B cell (primary cell): Measurements from ENCODE around the gene DDO. TPM values are rescaled to one million over a fixed set of nuclear protein-coding genes. Genes with fewer than 3 reads are reported as not detected.
"Not testable (repeated sequence)": the region's sequence is repeated elsewhere in the genome, so short reads cannot be mapped to it uniquely, and the experiment has no call there.

Experiments
- ATAC-seq: fragments of 200-7000 bp; cut with Tn5 transposase; one replicate; pipeline ENCODE4 v1.10.0; 2021; ENCODE audit warnings: low read depth, mild to moderate bottlenecking, moderate number of reproducible peaks, moderate library complexity
- CTCF ChIA-PET: fragments of 350-600 bp; sonication (Branson Sonifier 250); formaldehyde crosslinking; loops from one replicate; lab custom pipeline; 2021; ENCODE audit warnings: antibody characterized with exemption, inconsistent platforms; lab: Charles Lee
- POLR2A ChIA-PET: fragments of 350-600 bp; sonication (Branson Sonifier 250); formaldehyde crosslinking; loops from one replicate; lab custom pipeline; 2021; ENCODE audit warnings: antibody characterized with exemption; lab: Charles Lee
- DNase-seq: peaks from one replicate; pipeline ENCODE4 v3.0.0; 2013
- H2AFZ ChIP-seq: 2 replicates; pipeline ENCODE4 v1.6.1; 2012; ENCODE audit warnings: mild to moderate bottlenecking, low read depth, low read length; ENCODE audit not compliant: insufficient read depth, poor library complexity, severe bottlenecking
- H3K27ac ChIP-seq, 2 donors: 1 replicate in 1 of 2; 2 replicates in 1 of 2; pipeline ENCODE4 v1.5.1; 2012 to 2013; ENCODE audit warnings: low read length in 2 of 2, mild to moderate bottlenecking in 2 of 2, moderate library complexity in 1 of 2
- H3K27me3 ChIP-seq, 4 experiments: fragments of 200-600 bp in 1 of 4; sonication (generic) in 1 of 4; replicated peaks in 1 of 4; 1 replicate in 2 of 4; 2 replicates in 2 of 4; pipeline versions ENCODE4 v1.6.1 to v1.7.0; 2013 to 2016; ENCODE audit warnings: low read length in 3 of 4, mild to moderate bottlenecking in 2 of 4, mixed read lengths in 1 of 4, moderate library complexity in 1 of 4; ENCODE audit not compliant: insufficient read depth in 4 of 4, control insufficient read depth in 3 of 4; ENCODE audit errors: control extremely low read depth in 1 of 4
- H3K36me3 ChIP-seq, 2 experiments: replicated peaks in 1 of 2; 1 replicate in 1 of 2; 2 replicates in 1 of 2; pipeline versions ENCODE4 v1.6.1 to v1.7.1; 2013; ENCODE audit warnings: low read length in 1 of 2; ENCODE audit not compliant: insufficient read depth in 2 of 2, control insufficient read depth in 1 of 2; ENCODE audit errors: control extremely low read depth in 1 of 2, extremely low read depth in 1 of 2
- H3K4me1 ChIP-seq, 2 donors: fragments of 200-600 bp in 1 of 2; sonication (generic) in 1 of 2; 1 replicate in 1 of 2; 2 replicates in 1 of 2; pipeline versions ENCODE4 v1.5.1 to v1.6.1; 2013 to 2017; ENCODE audit warnings: low read length in 2 of 2; ENCODE audit not compliant: control insufficient read depth in 2 of 2, insufficient read depth in 2 of 2
- H3K4me2 ChIP-seq: replicated peaks from 2 replicates; pipeline ENCODE3; 2012; ENCODE audit warnings: mild to moderate bottlenecking, low read depth, low read length; ENCODE audit not compliant: poor library complexity, severe bottlenecking
- H3K4me3 ChIP-seq, 5 experiments: fragments of 200-600 bp in 1 of 5; sonication (generic) in 1 of 5; 1 replicate in 3 of 5; 2 replicates in 2 of 5; pipeline versions ENCODE4 v1.5.1 to v1.7.0; 2011 to 2016; ENCODE audit warnings: low read length in 4 of 5, mild to moderate bottlenecking in 4 of 5, low read depth in 2 of 5, control low read depth in 1 of 5, moderate library complexity in 1 of 5; ENCODE audit not compliant: insufficient read depth in 1 of 5; ENCODE audit errors: control extremely low read depth in 1 of 5, extremely low read depth in 1 of 5
- H3K79me2 ChIP-seq: fragments of 200-600 bp; sonication (generic); one replicate; pipeline ENCODE4 v1.6.0; 2016; ENCODE audit warnings: low read length; ENCODE audit not compliant: control insufficient read depth, insufficient read depth
- H3K9ac ChIP-seq: fragments of 200-600 bp; sonication (generic); 2 replicates; pipeline ENCODE4 v1.6.1; 2017; ENCODE audit warnings: mild to moderate bottlenecking, low read length, moderate library complexity
- H3K9me3 ChIP-seq, 3 donors: one replicate each; pipeline versions ENCODE4 v1.6.1 to v1.7.1; 2013; ENCODE audit warnings: low read length in 2 of 3; ENCODE audit not compliant: control insufficient read depth in 2 of 3, insufficient read depth in 1 of 3; ENCODE audit errors: control extremely low read depth in 1 of 3
- H4K20me1 ChIP-seq: 2 replicates; pipeline ENCODE4 v1.6.0; 2012; ENCODE audit warnings: mild to moderate bottlenecking, low read length; ENCODE audit not compliant: insufficient read depth, control insufficient read depth, poor library complexity, severe bottlenecking
- H3K27ac Mint-ChIP-seq: one replicate; pipeline ENCODE4 v1.8.0; 2021; ENCODE audit warnings: mixed read lengths
- H3K27me3 Mint-ChIP-seq: one replicate; pipeline ENCODE4 v1.8.0; 2021; ENCODE audit warnings: mixed read lengths
- H3K4me1 Mint-ChIP-seq: one replicate; pipeline ENCODE4 v1.8.0; 2021; ENCODE audit warnings: mixed read lengths
- H3K4me3 Mint-ChIP-seq: one replicate; pipeline ENCODE4 v1.8.0; 2021; ENCODE audit warnings: mixed read lengths
- H3K9me3 Mint-ChIP-seq: one replicate; pipeline ENCODE4 v1.8.0; 2022; ENCODE audit warnings: mixed read lengths; ENCODE audit not compliant: insufficient read depth
- CTCF ChIP-seq: fragments of 200-600 bp; IDR thresholded peaks from one replicate; pipeline ENCODE4 v1.8.0; 2022; ENCODE audit warnings: antibody characterized with exemption, mild to moderate bottlenecking
- EZH2 ChIP-seq: IDR thresholded peaks from 2 replicates; pipeline ENCODE4 v1.6.1; 2012; ENCODE audit warnings: borderline replicate concordance, low read depth, mild to moderate bottlenecking, moderate library complexity, low read length; ENCODE audit not compliant: insufficient read depth, poor library complexity, severe bottlenecking
- WGBS: methylation state at CpG from one replicate; pipeline ENCODE4 v1.1.5; 2013; ENCODE audit warnings: missing lambda C conversion rate; ENCODE audit not compliant: insufficient coverage; 5-methylcytosine and 5-hydroxymethylcytosine counted together
- intact Hi-C: fragments of 100-400 bp; cut with micrococcal nuclease; formaldehyde crosslinking; loops from one replicate; pipeline ENCODE4 v1.10.0; 2022
- polyA plus RNA-seq: library from polyadenylated mRNA; depleted of rRNA; stranded (reverse); fragments of >200 nt; gene quantifications from 2 replicates; pipeline ENCODE4 v1.2.3, GENCODE V29; 2012
- total RNA-seq, 2 donors: library from RNA; stranded (reverse); fragments of 120-200 nt in 1 of 2; gene quantifications; 1 replicate in 1 of 2; 2 replicates in 1 of 2; pipeline versions ENCODE4 v1.2.3 to v1.2.4, GENCODE V29; 2013 to 2022

The DDO gene
- total and polyA plus RNA-seq, 2 donors (not counting 1 experiment from before 2014, with no cell fraction given), result not detected

GRCh38 chr6:110351986-110352385 lies 63.4 kb downstream of the DDO start:
- H3K9ac ChIP-seq, result no peak overlapping the region
- H3K27me3 ChIP-seq, result peaks cover 0 to 8% (median 2%) of the 10 kb centered on the region in 4 experiments
- Mint-ChIP-seq H3K4me3 (no peak overlapping the region), H3K9me3 (no peaks in the 10 kb centered on the region), H3K27ac (no peak overlapping the region), H3K27me3 (peaks cover 29% of the 10 kb centered on the region), H3K4me1 (peaks cover 6% of the 10 kb centered on the region)
- ChIA-PET POLR2A (no interaction called here), CTCF (no interaction called here)
- H3K27ac ChIP-seq, result no peak overlapping the region
- intact Hi-C loops, result no loop called here
- no peak for TF ChIP-seq CTCF
- TF ChIP-seq EZH2, result no peak
- H4K20me1 ChIP-seq, result no peaks in the 10 kb centered on the region
- H3K9me3 ChIP-seq, result peaks cover 0 to 4% (median 0%) of the 10 kb centered on the region in 3 donors
- H2AFZ ChIP-seq, result no peak overlapping the region
- H3K79me2 ChIP-seq, result no peaks in the 10 kb centered on the region
- no peak for DNase-seq
- H3K4me3 ChIP-seq, result no peak overlapping the region
- H3K4me2 ChIP-seq, result no peak overlapping the region
- peaks cover 0 to under 1% of the 10 kb centered on the region in 2 donors for H3K4me1 ChIP-seq
- 77% methylated on average over 2 of the region's 4 CpGs for WGBS
- H3K36me3 ChIP-seq, result no peaks in the 10 kb centered on the region
- ATAC-seq, result no peak

GRCh38 chr6:110351546-110351945 lies 63.8 kb downstream of the DDO start:
- Histone ChIP-seq H3K9ac (no peak overlapping the region), H3K4me2 (no peak overlapping the region), H2AFZ (no peak overlapping the region), H3K9me3 (peaks cover 0 to under 1% (median 0%) of the 10 kb centered on the region in 3 donors), H4K20me1 (no peaks in the 10 kb centered on the region), H3K4me1 (no peaks in the 10 kb centered on the region), H3K27ac (no peak overlapping the region), H3K4me3 (no peak overlapping the region), H3K36me3 (no peaks in the 10 kb centered on the region), H3K79me2 (no peaks in the 10 kb centered on the region), H3K27me3 (peaks cover 0 to 3% (median 2%) of the 10 kb centered on the region in 4 experiments)
- CTCF ChIA-PET, result no interaction called here
- Mint-ChIP-seq H3K9me3 (no peaks in the 10 kb centered on the region), H3K4me3 (no peak overlapping the region), H3K4me1 (peaks cover 2% of the 10 kb centered on the region), H3K27ac (no peak overlapping the region), H3K27me3 (peaks cover 25% of the 10 kb centered on the region)
- POLR2A ChIA-PET, result no interaction called here
- no peak for ATAC-seq
- TF ChIP-seq EZH2 (no peak), CTCF (no peak)
- intact Hi-C loops, result no loop called here
- DNase-seq, result no peak
- 100% methylated on average over 1 of the region's 3 CpGs for WGBS

GRCh38 chr6:110350593-110350992 lies 64.8 kb downstream of the DDO start:
- H2AFZ ChIP-seq, H3K4me1 ChIP-seq, H4K20me1 ChIP-seq, H3K4me3 Mint-ChIP-seq, H3K27ac Mint-ChIP-seq, ATAC-seq, intact Hi-C loops, POLR2A ChIA-PET, H3K4me2 ChIP-seq, H3K9me3 ChIP-seq, H3K9me3 Mint-ChIP-seq, H3K9ac ChIP-seq, H3K4me3 ChIP-seq, H3K27ac ChIP-seq, H3K79me2 ChIP-seq, CTCF ChIA-PET, DNase-seq, H3K4me1 Mint-ChIP-seq, H3K36me3 ChIP-seq, H3K27me3 ChIP-seq: not testable (repeated sequence)
- WGBS, result 93% methylated on average over 5 of the region's 7 CpGs
- peaks cover 17% of the 10 kb centered on the region for H3K27me3 Mint-ChIP-seq
